HCT116 (cell line): ENCODE results near the gene CAST.

Source experiments
- EZH2 ChIP-seq: fragments of 200-600 bp; sonication (generic); IDR thresholded peaks from 2 replicates; pipeline ENCODE4 v1.6.1; 2017; ENCODE audit warnings: antibody characterized with exemption, mixed run types
- EZH2phosphoT487 ChIP-seq: fragments of 200-600 bp; IDR thresholded peaks from 2 replicates; pipeline ENCODE4 v1.6.1; 2018; ENCODE audit warnings: antibody characterized with exemption, borderline replicate concordance
- POLR2A ChIP-seq: IDR thresholded peaks from 2 replicates; pipeline ENCODE4 v1.7.0; 2011; ENCODE audit warnings: borderline replicate concordance; ENCODE audit not compliant: insufficient read depth, insufficient read length; ENCODE audit errors: extremely low read depth
- ZNF274 ChIP-seq: fragments of 200-500 bp; sonication (Bioruptor generic); IDR thresholded peaks from 2 replicates; pipeline ENCODE4 v1.6.1; 2014; ENCODE audit warnings: mild to moderate bottlenecking, low read depth, low read length, inconsistent platforms
- TF ChIP-seq, protein P1 (sequence below), 3 experiments: fragments of 200-600 bp in 1 of 3; sonication (generic) in 1 of 3; IDR thresholded peaks in 2 of 3; conservative IDR thresholded peaks in 1 of 3; 2 replicates each; pipeline ENCODE4 v1.5.1; 2012 to 2017; ENCODE audit warnings: low read depth in 2 of 3, low read length in 2 of 3, antibody characterized with exemption in 1 of 3, borderline replicate concordance in 1 of 3, control low read depth in 1 of 3, mild to moderate bottlenecking in 1 of 3, mixed read lengths in 1 of 3, mixed run types in 1 of 3, moderate library complexity in 1 of 3; ENCODE audit not compliant: insufficient read depth in 1 of 3
- TF ChIP-seq, protein P2 (sequence below): IDR thresholded peaks from 2 replicates; pipeline ENCODE4 v1.6.1; 2011; ENCODE audit warnings: mild to moderate bottlenecking, low read length, moderate library complexity; ENCODE audit not compliant: insufficient replicate concordance; ENCODE audit errors: extremely low read depth

DNA sequence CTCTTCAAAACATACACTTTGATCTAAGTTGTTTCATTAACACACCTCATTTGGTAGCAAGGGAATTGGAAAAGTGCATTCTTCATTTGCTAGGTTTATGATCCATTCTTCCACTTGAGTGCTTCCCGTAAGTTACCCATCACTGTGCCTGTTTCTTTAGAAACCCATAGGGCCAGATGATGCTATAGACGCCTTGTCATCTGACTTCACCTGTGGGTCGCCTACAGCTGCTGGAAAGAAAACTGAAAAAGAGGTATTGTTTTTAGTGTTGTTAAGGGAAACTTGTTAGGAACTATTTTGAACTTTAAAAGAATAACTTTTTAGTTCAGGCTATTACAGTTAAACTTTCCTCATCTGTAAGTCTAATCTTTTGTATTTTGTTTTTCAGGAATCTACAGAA, 78.9 kb downstream of the CAST start:
- TF ChIP-seq, protein P1, sequence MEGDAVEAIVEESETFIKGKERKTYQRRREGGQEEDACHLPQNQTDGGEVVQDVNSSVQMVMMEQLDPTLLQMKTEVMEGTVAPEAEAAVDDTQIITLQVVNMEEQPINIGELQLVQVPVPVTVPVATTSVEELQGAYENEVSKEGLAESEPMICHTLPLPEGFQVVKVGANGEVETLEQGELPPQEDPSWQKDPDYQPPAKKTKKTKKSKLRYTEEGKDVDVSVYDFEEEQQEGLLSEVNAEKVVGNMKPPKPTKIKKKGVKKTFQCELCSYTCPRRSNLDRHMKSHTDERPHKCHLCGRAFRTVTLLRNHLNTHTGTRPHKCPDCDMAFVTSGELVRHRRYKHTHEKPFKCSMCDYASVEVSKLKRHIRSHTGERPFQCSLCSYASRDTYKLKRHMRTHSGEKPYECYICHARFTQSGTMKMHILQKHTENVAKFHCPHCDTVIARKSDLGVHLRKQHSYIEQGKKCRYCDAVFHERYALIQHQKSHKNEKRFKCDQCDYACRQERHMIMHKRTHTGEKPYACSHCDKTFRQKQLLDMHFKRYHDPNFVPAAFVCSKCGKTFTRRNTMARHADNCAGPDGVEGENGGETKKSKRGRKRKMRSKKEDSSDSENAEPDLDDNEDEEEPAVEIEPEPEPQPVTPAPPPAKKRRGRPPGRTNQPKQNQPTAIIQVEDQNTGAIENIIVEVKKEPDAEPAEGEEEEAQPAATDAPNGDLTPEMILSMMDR (IDR thresholded peaks at IDR 0.05 in 2 of 3, conservative IDR thresholded peaks at IDR 0.05 in 1 of 3; ENCODE audit: borderline replicate concordance in 1 of 3, insufficient read depth in 1 of 3, low read depth in 2 of 3, low read length in 2 of 3): no peak
- TF ChIP-seq POLR2A (no peak), ZNF274 (no peak), EZH2phosphoT487 (no peak), EZH2 (no peak)
- TF ChIP-seq, protein P2, sequence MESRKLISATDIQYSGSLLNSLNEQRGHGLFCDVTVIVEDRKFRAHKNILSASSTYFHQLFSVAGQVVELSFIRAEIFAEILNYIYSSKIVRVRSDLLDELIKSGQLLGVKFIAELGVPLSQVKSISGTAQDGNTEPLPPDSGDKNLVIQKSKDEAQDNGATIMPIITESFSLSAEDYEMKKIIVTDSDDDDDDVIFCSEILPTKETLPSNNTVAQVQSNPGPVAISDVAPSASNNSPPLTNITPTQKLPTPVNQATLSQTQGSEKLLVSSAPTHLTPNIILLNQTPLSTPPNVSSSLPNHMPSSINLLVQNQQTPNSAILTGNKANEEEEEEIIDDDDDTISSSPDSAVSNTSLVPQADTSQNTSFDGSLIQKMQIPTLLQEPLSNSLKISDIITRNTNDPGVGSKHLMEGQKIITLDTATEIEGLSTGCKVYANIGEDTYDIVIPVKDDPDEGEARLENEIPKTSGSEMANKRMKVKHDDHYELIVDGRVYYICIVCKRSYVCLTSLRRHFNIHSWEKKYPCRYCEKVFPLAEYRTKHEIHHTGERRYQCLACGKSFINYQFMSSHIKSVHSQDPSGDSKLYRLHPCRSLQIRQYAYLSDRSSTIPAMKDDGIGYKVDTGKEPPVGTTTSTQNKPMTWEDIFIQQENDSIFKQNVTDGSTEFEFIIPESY: no peak
